Heart left ventricle (tissue), 16 donors: ENCODE results near the gene AFF1. TPM values are rescaled to one million over a fixed set of nuclear protein-coding genes. Genes with fewer than 3 reads are reported as not detected.
"Not testable (repeated sequence)": the region's sequence is repeated elsewhere in the genome, so short reads cannot be mapped to it uniquely, and the experiment has no call there.

Experiments
- ATAC-seq, 4 donors: fragments of 200-7000 bp; cut with Tn5 transposase; one replicate each; pipeline ENCODE4 v1.9.1; 2020 to 2022; ENCODE audit warnings: moderate library complexity in 4 of 4, mild to moderate bottlenecking in 3 of 4, moderate number of reproducible peaks in 1 of 4
- DNase-seq, 5 donors: peaks; one replicate each; pipeline ENCODE4 v3.0.0-alpha.2; 2020
- H3K27ac ChIP-seq, 12 donors: fragments of 200-600 bp; sonication (generic) in 4 of 12; one replicate each; pipeline versions ENCODE4 v1.5.0 to v1.8.0; 2016 to 2022; ENCODE audit warnings: mild to moderate bottlenecking in 2 of 12
- H3K27me3 ChIP-seq, 9 donors: fragments of 200-600 bp; sonication (generic) in 2 of 9; one replicate each; pipeline versions ENCODE4 v1.5.1 to v1.8.0; 2016 to 2022; ENCODE audit warnings: mild to moderate bottlenecking in 3 of 9
- H3K36me3 ChIP-seq, 9 donors: fragments of 200-600 bp; sonication (generic) in 2 of 9; one replicate each; pipeline versions ENCODE4 v1.5.0 to v1.8.0; 2018 to 2022; ENCODE audit warnings: mild to moderate bottlenecking in 2 of 9
- H3K4me1 ChIP-seq, 12 donors: fragments of 200-600 bp; sonication (generic) in 4 of 12; one replicate each; pipeline versions ENCODE4 v1.5.0 to v1.8.0; 2016 to 2022; ENCODE audit warnings: mild to moderate bottlenecking in 3 of 12
- H3K4me3 ChIP-seq, 12 donors: fragments of 200-600 bp; sonication (generic) in 4 of 12; one replicate each; pipeline versions ENCODE4 v1.5.0 to v1.8.0; 2017 to 2022; ENCODE audit warnings: mild to moderate bottlenecking in 9 of 12, moderate library complexity in 4 of 12
- H3K9me3 ChIP-seq, 12 donors: fragments of 200-600 bp; sonication (generic) in 4 of 12; one replicate each; pipeline versions ENCODE4 v1.5.0 to v1.8.0; 2016 to 2022; ENCODE audit warnings: mild to moderate bottlenecking in 1 of 12
- CTCF ChIP-seq, 12 donors: fragments of 200-600 bp; sonication (generic) in 4 of 12; IDR thresholded peaks; one replicate each; pipeline versions ENCODE4 v1.5.0 to v1.8.0; 2018 to 2022; ENCODE audit warnings: antibody characterized with exemption in 12 of 12, mild to moderate bottlenecking in 5 of 12
- POLR2A ChIP-seq, 2 donors: fragments of 450-650 bp; IDR thresholded peaks; one replicate each; pipeline ENCODE4 v1.6.1; 2017; ENCODE audit warnings: antibody characterized with exemption in 2 of 2, mild to moderate bottlenecking in 2 of 2, moderate library complexity in 2 of 2
- WGBS, 4 donors: extraction: QIAGEN DNeasy Blood & Tissue Kit in 2 of 4; methylation state at CpG; one replicate each; pipeline versions ENCODE4 v1.1.5 to v1.1.7; 2013 to 2018; 5-methylcytosine and 5-hydroxymethylcytosine counted together
- intact Hi-C, 10 donors: fragments of 100-400 bp; cut with DNase I; formaldehyde crosslinking; loops; one replicate each; pipeline versions ENCODE4 v1.11.1 to v1.14.2; 2022
- polyA plus RNA-seq, 2 donors: library from polyadenylated mRNA; stranded (reverse); fragments of 200-250 nt; gene quantifications; one replicate each; pipeline ENCODE4 v1.2.3, GENCODE V29; 2013
- total RNA-seq, 9 donors: library from RNA; depleted of rRNA in 2 of 9; stranded (reverse); fragments of >200 nt in 2 of 9; fragmentation: NEBNext Ultra II Directional in 3 of 9; extraction: Animal tissue kit (Norgen Biotek cat#: 25700) in 3 of 9; gene quantifications; one replicate each; pipeline versions ENCODE4 v1.1.0 to v1.2.4, GENCODE V29; 2016 to 2023
- donor health status: ischemic (EF 13 %, LVEDD 7.1; RV severe dilation, severe dysfunction).
- donor health status: healthy with polysubstance abuse.
- donor health status: DM: no; HTN: yes; CAD: no.
- donor health status: DM: no; HTN: no; CAD: no.
- donor health status: ischemic (EF 25% LVEDD 6.9; RV normal size, moderate dysfunction).
- donor health status: ischemic (EF 25% LVEDD 5.7; RV mildly dilated, moderate dysfunction).
- donor health status: healthy.
- donor health status: DM: yes; HTN: yes; CAD: no.
- donor health status: ischemic (EF 35%, LVEDD 5.7; RV mildly dilated, moderate dysfunction).
- donor health status: nonischemic (EF 11% LVEDD 7.7; RV severe dilation, severe dysfunction).
- donor health status: DM: yes; HTN: yes; CAD: no.
- donor health status: PGD.
- donor health status: ischemic (EF 29% LVEDD 5.4; RV normal size, mild dysfunction).
- donor health status: nonischemic (EF 23%, LVEDD 6.1; RV moderate dilation, normal function).

AFF1 gene
- total and polyA plus RNA-seq, 11 donors, result 51.8 to 96.5 (median 72.8) TPM

DNA sequence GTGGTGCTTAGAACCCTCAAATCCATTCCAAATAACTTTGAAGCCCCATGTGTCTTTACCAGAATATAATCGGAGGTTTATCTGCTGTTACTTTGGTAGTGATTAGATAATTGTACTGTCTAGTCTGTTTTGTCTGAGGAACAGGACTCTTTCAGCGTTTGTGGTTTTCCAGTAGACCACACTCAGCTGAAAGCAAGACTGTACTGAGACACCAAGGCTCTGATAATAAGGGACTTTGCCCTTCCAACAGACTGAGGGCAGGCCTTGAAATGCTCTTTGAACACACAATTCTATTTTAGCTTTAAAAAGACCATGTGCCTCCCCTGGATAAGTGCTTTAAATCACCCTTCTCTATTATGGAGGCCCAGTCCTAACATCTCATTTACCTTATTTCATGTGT is 209.5 kb downstream of the AFF1 start:
- H3K36me3 ChIP-seq, result peaks cover 0 to 52% (median 38%) of the 10 kb centered on the region in 9 donors
- TF ChIP-seq CTCF (IDR thresholded peaks at IDR 0.05) (no peak), POLR2A (IDR thresholded peaks at IDR 0.05) (no peak)
- peaks cover 0 to 11% (median 0%) of the 10 kb centered on the region in 12 donors for H3K4me1 ChIP-seq
- no peak overlapping the region for H3K4me3 ChIP-seq
- no peak overlapping the region for H3K27ac ChIP-seq
- 38 to 63% (median 45%) methylated on average over 2 of the region's 2 CpGs for WGBS, 4 donors
- H3K9me3 ChIP-seq, result no peaks in the 10 kb centered on the region
- no peak for DNase-seq
- no peak for ATAC-seq
- H3K27me3 ChIP-seq, result no peaks in the 10 kb centered on the region
- intact Hi-C loops, result loop anchor here in 1 of 10 donors (10.0 kb wide), 1 partner anchor 320 kb away; no protein-coding TSS in a partner anchor

GRCh38 chr4:87145934-87146333 is 211.1 kb downstream of the AFF1 start:
- not testable (repeated sequence) for DNase-seq, H3K27me3 ChIP-seq, H3K4me3 ChIP-seq, ATAC-seq, H3K4me1 ChIP-seq, H3K27ac ChIP-seq, H3K9me3 ChIP-seq
- WGBS, 4 donors, result 97 to 98% (median 98%) methylated on average over 6 of the region's 6 CpGs
- intact Hi-C loops, result loop anchor here in 1 of 10 donors (10.0 kb wide), 1 partner anchor 319 kb away; no protein-coding TSS in a partner anchor
- H3K36me3 ChIP-seq, result peaks cover 0 to 44% (median 26%) of the 10 kb centered on the region in 9 donors

- Histone ChIP-seq H3K4me1 (no peaks in the 10 kb centered on the region), H3K36me3 (peaks cover 0 to 35% (median 14%) of the 10 kb centered on the region in 9 donors), H3K4me3 (no peak overlapping the region), H3K27me3 (no peaks in the 10 kb centered on the region), H3K27ac (no peak overlapping the region), H3K9me3 (no peaks in the 10 kb centered on the region)
- WGBS, 4 donors, result 86 to 90% (median 89%) methylated on average over 3 of the region's 3 CpGs
- DNase-seq (no peak), ATAC-seq (no peak)
- intact Hi-C loops, result loop anchor here in 1 of 10 donors (10.0 kb wide), 1 partner anchor 318 kb away; no protein-coding TSS in a partner anchor
- TF ChIP-seq POLR2A (IDR thresholded peaks at IDR 0.05), result no peak
- TF ChIP-seq CTCF (IDR thresholded peaks at IDR 0.05), result no peak
Observed at GRCh38 chr4:87147116-87147515, 212.3 kb downstream of the AFF1 start.

DNA sequence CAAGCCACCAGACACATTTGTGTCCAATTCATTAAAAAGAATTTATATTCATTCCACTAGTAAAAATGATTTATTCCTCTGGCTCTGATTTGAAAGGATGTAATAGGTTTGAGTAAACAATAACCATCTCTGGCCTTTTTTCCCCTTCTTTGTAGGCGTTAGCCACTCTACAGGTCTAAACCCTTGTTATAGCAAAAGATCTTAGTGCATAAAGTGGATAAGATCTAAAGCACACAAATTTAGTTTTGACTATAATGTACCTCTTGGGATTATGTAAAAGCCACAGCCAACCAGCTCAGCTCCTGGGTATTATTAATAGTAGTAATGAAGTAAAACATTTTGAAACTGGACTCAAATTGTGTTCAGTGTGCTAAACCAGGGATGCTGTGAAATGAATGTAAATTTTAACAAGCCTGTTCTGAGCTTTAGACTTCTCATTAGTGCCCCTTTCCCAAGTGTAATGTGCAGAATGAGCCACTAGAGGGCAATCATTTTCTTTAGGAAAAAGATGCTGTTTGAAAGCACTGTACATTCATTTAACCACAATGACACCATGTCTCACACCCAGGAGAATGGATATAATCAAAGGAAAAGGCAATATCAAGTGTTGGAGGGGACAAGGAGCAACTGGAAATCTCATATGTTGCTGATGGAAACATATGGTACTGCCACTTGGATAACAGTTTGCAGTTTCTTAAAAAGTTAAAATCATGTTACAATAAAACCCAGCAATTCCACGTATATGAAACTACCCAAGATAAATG is 215.9 kb downstream of the AFF1 start:
- ATAC-seq (peak; percentile 38 to 82 (median 74)), DNase-seq (peak in 2 of 5 donors; percentile 27 to 46)
- no peaks in the 10 kb centered on the region for H3K4me1 ChIP-seq
- 39 to 56% (median 50%) methylated on average over 2 of the region's 2 CpGs for WGBS, 4 donors
- TF ChIP-seq POLR2A (IDR thresholded peaks at IDR 0.05), result no peak
- TF ChIP-seq CTCF (IDR thresholded peaks at IDR 0.05), result peak; percentile 82 to 94 (median 90)
- H3K4me3 ChIP-seq, result no peak overlapping the region
- no peak overlapping the region for H3K27ac ChIP-seq
- H3K9me3 ChIP-seq, result no peaks in the 10 kb centered on the region
- H3K27me3 ChIP-seq, result no peaks in the 10 kb centered on the region
- intact Hi-C loops, result loop anchor here (1.0 to 10.0 kb wide), 7 partner anchors 67 to 317 kb away; no protein-coding TSS in a partner anchor
- peaks cover 0 to 9% (median 0%) of the 10 kb centered on the region in 9 donors for H3K36me3 ChIP-seq
